Non-pigmented ciliary epithelial cell (primary cell): Measurements from ENCODE around the gene GRIK3.
"Not testable (repeated sequence)": the region's sequence is repeated elsewhere in the genome, so short reads cannot be mapped to it uniquely, and the experiment has no call there.

Experiments
- DNase-seq: peaks from one replicate; pipeline ENCODE4 v3.0.0-alpha.2; 2010; ENCODE audit warnings: low read depth

Gene GRIK3

GRCh38 chr1:36909359-36909758, 125.0 kb downstream of the GRIK3 start:
- not testable (repeated sequence) for DNase-seq

- DNase-seq = no peak
Measured at GRCh38 chr1:36908096-36908495, 126.2 kb downstream of the GRIK3 start.

GRCh38 chr1:36906555-36906954, 127.8 kb downstream of the GRIK3 start:
- DNase-seq = no peak

GRCh38 chr1:36905941-36906340, 128.4 kb downstream of the GRIK3 start:
- no peak for DNase-seq

- no peak for DNase-seq
Measured at GRCh38 chr1:36900128-36900527, 134.2 kb downstream of the GRIK3 start.

GRCh38 chr1:36897813-36898212, 136.5 kb downstream of the GRIK3 start:
- not testable (repeated sequence) for DNase-seq

- DNase-seq = no peak
Measured at GRCh38 chr1:36894824-36895223, 139.5 kb downstream of the GRIK3 start.

- no peak for DNase-seq
Measured at GRCh38 chr1:36890776-36891175, 143.5 kb downstream of the GRIK3 start.

GRCh38 chr1:36889478-36890226, 144.7 kb downstream of the GRIK3 start:
- DNase-seq = no peak

- no peak for DNase-seq
Measured at GRCh38 chr1:36888811-36889477, 145.4 kb downstream of the GRIK3 start.

- DNase-seq = no peak
Measured at GRCh38 chr1:36885540-36886357, 148.6 kb downstream of the GRIK3 start.

GRCh38 chr1:36884801-36885200, 149.5 kb downstream of the GRIK3 start:
- no peak for DNase-seq

GRCh38 chr1:36884029-36884701, 150.2 kb downstream of the GRIK3 start:
- DNase-seq = no peak

GRCh38 chr1:36883315-36883949, 150.9 kb downstream of the GRIK3 start:
- DNase-seq = no peak

- no peak for DNase-seq
Measured at GRCh38 chr1:36882536-36883285, 151.6 kb downstream of the GRIK3 start.

GRCh38 chr1:36881541-36881940, 152.8 kb downstream of the GRIK3 start:
- no peak for DNase-seq

GRCh38 chr1:36881068-36881405, 153.3 kb downstream of the GRIK3 start:
- DNase-seq = no peak

GRCh38 chr1:36880155-36881067, 153.9 kb downstream of the GRIK3 start:
- DNase-seq = no peak

GRCh38 chr1:36879613-36880012, 154.7 kb downstream of the GRIK3 start:
- DNase-seq = no peak

- no peak for DNase-seq
Measured at GRCh38 chr1:36876990-36877389, 157.3 kb downstream of the GRIK3 start.
